Stimulated activated CD8-positive, alpha-beta memory T cell treated with anti-CD3 and anti-CD28 coated beads, Interleukin-7, amount 100 ng/mL, for 24 hours (primary cell): ENCODE results near the gene TDG.
A peak's percentile ranks its signal among the peaks of the same experiment; 100 is the strongest.

ENCODE experiments used
- DNase-seq: peaks from one replicate; pipeline ENCODE4 v3.0.0-alpha.2; 2020; ENCODE audit warnings: low read depth

TDG gene

DNA sequence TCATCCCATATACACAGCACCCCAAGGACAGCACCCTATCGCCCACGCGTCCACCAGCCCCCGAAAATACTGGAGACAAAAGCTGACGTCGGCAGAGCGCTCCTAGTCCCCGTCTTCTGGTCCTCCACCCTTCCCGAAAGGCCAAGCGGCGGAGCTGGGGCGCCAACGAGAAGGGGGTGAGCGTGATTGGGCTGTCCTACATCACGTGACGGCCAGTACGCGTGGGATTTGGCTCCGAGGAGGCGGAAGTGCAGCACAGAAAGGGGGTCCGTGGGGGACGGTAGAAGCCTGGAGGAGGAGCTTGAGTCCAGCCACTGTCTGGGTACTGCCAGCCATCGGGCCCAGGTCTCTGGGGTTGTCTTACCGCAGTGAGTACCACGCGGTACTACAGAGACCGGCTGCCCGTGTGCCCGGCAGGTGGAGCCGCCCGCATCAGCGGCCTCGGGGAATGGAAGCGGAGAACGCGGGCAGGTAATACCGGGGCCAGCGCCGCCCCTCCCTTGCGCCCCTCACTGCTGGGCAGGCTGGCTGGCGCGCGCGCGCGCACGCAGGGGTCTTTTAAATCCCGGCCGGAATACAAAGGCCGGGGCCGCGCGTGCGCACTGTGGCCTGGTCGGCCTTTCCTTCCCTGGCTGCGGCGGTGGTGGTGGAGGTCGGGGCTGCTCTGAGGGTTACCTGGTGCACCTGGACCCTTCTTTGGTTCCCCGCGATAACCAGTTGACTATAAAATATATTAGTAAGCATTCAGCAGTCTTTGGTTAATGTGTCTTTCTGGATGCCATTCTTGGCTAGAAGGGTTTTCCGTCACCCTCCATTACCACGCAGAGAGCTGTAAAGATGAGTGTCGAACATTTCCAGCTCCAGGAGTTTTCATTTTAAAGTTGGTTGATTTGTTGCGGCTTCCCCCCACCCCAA is at the start of gene TDG:
TSS of gene TDG (plus strand) at position 283 of the 915 bp plus-strand sequence. CDS start at position 449, 166 bp downstream.
- DNase-seq, result peak; percentile 94

DNA sequence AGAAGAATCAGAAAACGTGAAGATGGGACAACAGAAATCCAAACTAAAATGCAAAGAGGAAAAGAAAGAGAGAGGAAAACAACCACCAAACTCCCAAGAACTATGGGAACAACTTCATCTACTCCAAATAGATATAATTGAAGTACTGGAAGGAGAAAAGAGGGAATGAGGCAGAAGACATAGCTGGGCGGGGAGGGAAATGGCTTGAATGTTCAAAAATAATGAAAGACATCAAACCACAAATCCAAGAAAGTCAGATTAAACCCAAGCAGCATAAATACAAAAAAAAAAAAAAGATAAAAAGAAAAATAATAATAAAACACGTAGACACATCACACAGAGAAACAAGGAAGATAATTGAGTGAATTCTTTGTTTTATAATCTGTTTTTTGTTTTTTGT is 47.8 kb upstream of the TDG start:
- no peak for DNase-seq

DNA sequence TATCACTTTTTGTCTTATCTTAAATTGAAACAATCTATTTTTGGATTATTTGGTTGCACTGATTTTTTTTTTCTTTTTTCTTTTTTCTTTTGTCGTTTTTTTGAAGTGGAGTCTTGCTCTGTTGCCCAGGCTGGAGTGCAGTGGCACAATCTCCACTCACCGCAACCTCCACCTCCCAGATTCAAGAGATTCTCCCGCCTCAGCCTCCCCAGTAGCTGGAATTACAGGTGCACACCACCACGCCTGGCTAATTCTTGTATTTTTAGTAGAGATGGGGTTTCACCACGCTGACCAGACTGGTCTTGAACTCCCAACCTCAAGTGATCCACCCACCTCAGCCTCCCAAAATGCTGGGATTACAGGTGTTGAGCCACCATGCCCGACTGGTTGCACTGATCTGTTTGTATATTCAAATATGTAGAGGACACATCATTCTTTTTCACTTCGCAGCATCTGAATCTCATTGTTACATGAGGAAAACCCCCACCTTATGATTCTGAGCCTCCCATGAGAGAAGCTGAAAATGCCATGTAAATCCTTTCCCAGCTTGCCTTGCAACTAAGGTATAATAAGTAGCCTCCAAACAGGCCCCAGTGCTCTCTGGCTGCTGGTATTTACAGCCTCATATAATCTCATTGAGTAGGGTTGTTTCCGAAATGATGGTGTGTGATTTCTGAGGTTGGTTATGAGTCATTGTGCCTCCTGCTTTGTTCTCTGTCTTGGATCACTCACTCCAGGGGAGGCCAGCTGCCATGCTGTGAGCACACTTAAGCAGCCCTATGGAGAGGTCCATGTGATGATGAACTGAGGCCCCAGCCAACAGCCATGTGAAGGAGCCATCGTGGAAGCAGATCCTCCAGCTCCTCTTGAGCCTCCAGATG is 40.7 kb upstream of the TDG start:
- no peak for DNase-seq

DNA sequence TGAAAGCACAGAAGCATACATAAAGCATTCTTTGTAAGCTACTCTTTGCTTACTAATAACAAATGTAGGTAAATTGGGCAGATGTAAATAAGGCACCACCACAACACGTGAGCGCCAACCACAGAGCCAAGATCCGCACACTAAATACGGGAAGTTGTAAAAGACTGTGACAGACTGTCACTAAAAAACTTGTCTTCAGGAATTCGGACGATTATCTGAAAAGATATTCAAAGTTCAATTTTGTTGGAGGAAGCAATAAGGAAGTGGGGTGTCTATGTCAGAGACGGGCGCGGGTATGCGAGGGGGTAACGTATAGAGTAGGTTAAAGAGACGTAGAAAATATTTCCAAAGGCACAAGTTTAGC is 37.0 kb upstream of the TDG start:
- peak; percentile 16 for DNase-seq

DNA sequence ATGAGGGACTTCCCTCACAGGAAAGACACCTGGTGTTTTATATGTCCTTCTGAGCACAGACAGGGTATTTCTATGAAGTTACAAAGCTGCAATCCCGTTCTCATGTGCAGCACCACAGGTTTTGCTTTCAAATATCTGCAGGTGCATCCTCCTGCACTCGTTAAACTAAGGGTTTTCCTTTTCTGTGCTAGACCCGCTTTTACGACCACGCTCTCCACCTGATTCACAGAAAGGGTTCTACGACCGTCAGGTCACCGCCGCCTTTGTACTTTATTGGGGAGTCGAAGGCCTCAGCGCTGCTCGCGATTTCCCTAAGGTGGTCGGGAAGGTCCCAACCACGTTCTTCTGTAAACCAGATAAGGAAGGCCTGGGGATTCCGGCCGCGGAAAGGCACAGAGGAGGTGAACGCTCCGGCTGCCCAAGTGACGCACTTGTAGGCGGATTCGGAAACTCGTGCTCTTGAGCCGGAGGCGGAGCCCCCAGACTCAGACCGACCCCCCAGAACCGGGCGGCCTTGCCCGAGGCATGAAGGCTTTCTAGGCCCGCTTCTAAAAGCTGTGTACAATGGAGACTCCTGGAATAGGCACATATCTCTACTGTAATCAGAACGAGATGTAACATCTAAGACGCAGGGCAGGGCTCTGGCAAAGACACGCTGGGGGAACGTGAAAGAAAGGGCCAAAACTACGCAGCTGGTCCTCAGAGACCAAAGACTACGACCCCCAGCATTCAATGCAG is 36.5 kb upstream of the TDG start:
- DNase-seq, result peak; percentile 60

DNA sequence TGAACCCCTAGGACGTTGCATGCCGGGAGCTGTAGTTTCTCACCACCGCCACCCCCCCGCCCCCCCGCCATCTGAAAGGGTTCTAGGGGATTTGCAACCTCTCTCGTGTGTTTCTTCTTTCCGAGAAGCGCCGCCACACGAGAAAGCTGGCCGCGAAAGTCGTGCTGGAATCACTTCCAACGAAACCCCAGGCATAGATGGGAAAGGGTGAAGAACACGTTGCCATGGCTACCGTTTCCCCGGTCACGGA is 36.0 kb upstream of the TDG start:
- DNase-seq, result no peak

DNA sequence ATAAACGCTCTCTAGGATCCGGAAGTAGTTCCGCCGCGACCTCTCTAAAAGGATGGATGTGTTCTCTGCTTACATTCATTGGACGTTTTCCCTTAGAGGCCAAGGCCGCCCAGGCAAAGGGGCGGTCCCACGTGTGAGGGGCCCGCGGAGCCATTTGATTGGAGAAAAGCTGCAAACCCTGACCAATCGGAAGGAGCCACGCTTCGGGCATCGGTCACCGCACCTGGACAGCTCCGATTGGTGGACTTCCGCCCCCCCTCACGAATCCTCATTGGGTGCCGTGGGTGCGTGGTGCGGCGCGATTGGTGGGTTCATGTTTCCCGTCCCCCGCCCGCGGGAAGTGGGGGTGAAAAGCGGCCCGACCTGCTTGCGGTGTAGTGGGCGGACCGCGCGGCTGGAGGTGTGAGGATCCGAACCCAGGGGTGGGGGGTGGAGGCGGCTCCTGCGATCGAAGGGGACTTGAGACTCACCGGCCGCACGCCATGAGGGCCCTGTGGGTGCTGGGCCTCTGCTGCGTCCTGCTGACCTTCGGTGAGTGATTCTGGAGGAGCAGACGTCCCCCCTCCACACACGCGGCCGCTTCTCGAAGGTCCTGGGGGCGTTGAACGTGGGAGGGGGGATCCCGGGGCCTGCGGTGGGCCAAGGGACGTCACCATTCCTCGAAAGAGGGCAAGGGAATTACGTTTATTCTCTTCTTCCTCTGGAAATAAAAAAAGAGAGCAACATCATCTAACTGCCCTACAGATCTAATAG is 35.5 kb upstream of the TDG start, which contains the start of gene HSP90B1:
TSS of gene HSP90B1 (plus strand) at position 377 of the 753 bp plus-strand sequence. CDS start at position 483, 106 bp downstream.
- DNase-seq, result peak; percentile 99

DNA sequence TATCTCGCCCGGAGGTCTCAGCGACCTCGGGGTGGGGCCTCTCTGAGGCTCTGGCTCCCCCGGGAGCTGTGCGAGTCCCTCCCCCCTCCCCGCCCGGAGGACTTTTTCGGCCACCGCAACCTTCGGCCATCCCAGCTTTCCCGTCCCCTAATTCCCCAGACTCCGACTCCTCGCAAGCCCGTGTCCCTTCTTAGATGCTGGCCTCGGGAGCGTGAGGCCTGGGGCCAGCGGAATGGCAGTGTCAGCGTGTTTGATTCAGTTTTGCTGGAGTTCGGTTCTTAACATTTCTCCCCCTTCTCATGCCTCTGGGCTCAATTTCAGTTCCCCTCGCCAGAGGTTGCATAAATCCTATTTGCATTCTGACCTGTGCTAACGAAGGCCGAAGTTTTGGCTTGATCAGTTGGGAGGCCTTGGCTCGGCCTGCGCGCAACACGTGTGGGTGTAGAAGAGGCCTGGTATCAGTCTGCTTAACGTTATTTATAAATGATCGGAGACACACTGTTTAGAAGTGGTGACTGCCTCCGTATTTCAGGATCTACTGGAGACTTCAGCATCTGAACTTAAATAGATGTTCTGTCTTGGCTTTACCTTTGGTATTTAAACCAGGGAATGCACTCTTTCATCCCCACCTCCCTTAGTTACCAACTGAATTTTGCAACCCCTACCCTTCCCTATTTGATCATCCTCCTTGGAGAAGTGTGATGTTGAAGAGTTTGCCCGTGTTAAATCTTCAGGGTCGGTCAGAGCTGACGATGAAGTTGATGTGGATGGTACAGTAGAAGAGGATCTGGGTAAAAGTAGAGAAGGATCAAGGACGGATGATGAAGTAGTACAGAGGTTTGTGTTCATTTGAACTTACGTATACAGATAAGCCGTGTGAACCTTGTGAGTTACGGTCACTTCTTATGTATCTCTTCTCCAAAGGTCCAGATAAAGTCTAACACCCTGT is 34.6 kb upstream of the TDG start:
- DNase-seq, result no peak

DNA sequence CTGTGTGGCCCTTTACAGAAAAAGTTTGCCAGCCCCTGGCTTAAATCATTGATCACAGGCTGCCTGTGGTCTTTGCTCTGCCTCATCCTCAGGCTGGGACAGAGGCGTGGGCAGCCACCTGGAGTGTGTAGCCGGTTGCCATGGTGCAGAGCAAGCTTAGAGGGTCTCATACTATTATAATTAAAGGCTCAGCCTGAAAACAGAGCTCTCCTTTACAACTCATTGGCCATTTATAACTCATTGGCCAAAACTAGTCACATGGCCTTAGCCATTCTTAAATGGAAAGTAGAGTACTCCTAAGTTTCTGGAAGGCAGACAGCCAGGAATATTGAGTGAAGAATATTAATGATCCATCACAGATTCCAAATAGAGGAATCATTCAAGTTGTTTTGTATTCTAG is 32.4 kb upstream of the TDG start:
- no peak for DNase-seq

DNA sequence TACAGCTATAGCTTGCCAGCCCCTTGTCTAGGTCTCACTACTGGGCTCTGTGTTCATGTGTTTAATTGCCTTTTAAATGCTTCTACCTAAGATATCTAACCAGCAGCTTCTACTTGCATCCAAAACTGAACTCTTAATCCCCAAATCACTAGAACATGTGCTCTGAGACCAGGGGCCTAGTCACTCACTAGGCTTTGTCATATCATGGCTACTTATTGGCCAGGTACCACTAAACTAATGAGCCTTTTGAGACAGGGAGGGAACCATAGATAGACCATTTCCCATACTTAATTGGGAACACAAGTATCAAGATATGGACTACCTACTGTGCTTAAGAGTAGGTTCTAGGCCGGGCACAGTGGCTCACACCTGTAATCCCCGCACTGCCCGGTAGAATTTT is 29.0 kb upstream of the TDG start:
- DNase-seq, result no peak

DNA sequence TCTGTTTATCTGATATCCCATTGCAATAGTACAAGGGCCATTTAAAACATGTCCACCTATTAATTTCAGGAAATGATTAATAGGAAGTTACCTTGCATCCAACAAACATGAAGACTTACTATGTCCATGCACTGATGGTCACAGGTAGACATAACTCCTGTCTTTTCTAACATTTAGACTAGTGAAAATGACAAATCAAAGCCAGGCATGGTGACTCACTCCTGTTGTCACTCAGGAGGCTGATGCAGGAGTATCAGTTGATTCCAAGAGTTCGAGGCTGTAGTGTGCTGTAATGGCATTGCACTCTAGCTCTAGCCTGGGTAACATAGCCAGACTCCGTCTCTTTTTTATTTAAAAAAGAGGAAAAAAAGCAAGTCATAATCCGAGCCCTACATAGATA is 20.7 kb upstream of the TDG start:
- DNase-seq, result no peak

DNA sequence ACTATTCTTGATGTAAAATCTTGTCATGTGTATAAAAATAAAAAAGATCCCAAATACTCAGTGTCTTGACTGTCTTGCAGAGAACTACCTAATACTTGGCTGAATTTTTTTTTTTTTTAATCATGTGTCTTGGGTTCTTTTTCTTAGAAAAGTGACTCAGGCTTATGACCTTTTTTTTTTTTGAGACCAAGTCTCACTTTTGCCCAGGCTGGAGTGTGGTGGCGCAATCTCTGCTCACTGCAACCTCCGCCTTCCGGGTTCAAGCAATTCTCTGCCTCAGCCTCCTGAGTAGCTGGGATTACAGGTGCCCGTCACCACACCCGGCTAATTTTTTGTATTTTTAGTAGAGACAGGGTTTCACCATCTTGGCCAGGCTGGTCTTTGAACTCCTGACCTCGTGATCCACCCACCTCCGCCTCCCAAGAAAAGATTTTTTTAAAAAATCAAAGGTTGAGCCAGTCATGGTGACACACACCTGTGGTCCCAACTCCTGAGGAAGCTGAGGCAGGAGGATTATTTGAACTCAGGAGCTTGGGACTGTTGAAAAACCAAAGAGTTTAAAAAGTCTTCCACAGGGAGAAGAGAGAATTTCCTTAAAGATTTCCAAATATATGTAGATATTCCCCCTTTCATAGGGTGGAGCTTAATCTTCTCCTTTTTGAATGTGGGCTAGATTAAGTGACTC is 17.7 kb upstream of the TDG start:
- no peak for DNase-seq

DNA sequence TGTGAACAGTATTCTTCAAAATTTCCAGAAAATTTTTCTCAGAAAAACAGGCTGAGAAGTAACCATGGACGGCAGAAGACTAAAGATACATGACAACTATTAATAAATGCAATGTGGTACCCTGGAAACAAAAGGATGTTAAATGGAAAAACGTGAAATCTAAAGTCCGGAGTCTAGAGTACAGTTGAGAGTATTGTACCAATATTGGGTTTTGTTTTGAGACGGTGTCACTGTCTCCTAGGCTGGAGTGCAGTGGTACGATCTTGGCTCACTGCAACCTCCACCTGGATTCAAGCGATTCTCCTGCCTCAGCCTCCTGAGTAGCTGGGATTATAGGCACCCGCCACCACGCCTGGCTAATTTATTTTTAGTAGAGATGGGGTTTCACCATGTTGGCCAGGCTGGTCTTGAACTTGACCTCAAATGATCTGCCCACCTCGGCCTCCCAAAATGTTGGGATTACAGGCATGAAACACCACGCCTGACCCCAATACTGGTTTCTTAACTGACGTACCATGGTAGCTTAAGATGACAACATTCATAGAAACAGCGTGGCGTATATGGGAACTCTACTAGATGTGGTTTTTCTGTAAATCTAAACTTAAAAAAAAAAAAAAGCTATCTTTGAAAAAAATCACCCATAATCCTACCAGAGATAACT is 16.8 kb upstream of the TDG start:
- no peak for DNase-seq

DNA sequence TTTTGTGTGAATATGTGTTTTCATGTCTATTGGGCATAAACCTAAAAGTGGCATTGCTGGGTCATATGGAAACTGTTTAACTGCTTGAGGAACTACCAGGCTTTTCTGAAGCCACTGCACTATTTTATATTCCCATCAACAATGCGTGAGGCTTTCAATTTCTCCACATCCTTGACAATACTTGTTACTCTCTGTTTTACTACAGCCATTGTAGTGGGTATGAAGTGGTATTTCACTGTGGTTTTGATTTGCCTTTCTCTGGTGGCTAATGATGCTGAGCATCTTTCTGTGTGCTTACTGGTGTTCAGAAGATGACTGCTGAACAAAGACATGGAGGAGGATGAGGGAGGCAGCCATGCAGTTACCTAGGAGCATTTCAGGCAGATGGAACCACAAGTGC is 13.2 kb upstream of the TDG start:
- no peak for DNase-seq

DNA sequence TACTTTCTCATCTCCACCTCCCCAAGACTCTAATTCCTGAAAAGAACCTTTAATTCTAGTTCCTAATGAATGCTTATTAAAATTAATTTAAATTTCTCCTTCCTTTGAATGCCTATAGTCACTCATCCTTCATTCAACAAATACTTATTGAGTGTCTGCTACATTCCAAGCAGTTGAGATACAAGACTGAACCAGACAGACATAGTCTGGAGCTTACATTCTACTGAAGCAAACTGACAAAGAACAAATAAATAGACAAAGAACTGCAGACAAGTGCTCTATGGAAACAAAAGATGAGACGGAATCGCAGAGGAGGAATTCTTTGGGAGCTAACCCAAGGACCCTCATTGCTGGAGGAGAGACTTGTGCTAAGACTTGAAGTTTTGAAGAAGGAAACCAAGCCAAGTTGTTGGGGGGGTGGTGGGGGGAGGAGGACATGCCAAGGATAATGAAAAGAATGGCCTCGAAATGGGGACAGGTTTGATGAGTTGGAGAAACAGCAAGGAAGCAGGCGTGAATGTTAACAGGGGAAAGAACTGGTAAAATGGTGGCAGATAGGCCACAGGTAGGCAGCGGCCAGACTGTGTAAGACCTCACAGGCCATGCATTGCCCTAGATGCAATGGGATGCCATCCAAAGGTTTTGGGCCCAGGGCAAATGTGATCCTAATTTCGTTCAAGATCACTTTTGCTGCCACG is 9.7 kb upstream of the TDG start:
- DNase-seq, result no peak

DNA sequence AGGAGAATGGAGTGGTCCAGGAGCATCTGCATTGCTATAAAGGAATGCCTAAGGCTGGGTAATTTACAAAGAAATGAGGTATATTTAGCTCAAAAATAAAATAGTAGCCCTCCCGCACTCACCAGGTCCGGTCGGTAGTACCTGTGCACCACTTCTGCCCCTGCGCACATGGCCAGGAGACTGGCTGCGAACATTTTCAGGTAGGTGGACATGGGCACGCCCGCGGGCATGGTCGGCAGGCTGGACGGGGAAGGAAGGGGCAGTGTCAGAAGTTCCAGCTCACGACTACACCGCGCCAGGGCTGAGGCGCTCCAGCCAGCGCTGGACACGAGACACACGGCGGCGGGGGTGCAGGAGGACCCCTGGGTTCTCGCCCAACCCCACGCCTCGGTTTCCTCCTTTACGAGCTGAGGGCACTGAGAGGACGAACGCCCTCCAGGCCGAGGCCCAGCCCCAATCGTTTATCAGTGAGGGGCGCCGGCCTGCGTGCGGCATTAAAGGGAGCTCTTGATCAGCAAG is 9.1 kb upstream of the TDG start:
- no peak for DNase-seq

DNA sequence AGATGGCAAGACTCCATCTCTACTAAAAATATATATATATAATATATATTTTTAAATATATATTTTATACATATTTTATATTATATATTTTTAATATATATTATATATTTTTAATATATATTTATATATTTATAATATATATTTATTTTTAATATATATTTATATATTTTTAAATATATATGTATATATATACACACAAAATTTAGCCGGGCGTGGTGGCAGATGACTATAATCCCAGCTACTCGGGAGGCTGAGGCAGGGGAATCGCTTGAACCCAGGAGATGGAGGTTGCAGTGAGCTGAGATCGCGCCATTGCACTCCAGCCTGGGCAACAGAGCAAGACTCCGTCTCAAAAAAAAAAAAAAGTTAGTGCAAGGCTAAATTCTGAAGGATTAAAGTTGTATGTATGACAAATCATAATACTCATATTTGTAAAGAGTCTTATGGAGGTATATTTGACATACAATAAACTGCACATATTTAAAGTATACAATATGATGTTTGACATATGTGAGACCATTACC is 7.7 kb upstream of the TDG start:
- no peak for DNase-seq

DNA sequence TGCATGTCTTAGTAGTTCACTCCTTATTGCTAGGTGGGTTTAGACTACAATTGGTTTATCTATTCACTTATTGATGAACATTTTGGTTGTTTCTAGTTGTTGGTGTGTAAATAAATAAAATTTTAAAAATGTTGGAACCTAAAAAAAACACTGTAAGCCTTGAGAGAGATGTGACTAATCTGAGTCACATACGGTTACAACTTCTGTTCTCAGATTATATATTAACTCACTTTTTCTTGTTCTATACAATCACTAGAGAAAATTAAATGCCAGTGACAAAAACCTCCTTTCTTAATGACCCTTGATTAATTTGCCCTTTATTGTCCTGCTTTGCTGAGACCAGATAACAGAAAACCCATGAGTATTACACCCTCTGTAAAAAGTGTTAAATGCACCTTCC is 7.1 kb upstream of the TDG start:
- no peak for DNase-seq
